CD4-positive, alpha-beta T cell (primary cell): ENCODE data around the gene ANTXR1. TPM values are rescaled to one million over a fixed set of nuclear protein-coding genes. Genes with fewer than 3 reads are reported as not detected.

Experiments used
- ATAC-seq: fragments of 200-7000 bp; cut with Tn5 transposase; one replicate; pipeline ENCODE4 v1.10.0; 2022; ENCODE audit warnings: mild to moderate bottlenecking; ENCODE audit not compliant: poor library complexity
- CTCF ChIA-PET: fragments of 350-600 bp; sonication (Branson Sonifier 250); formaldehyde crosslinking; loops from one replicate; lab custom pipeline; 2021; ENCODE audit warnings: antibody characterized with exemption, inconsistent platforms; lab: Charles Lee
- POLR2A ChIA-PET: fragments of 350-600 bp; sonication (Branson Sonifier 250); formaldehyde crosslinking; loops from one replicate; lab custom pipeline; 2021; ENCODE audit warnings: antibody characterized with exemption, inconsistent platforms; lab: Charles Lee
- DNase-seq, 14 experiments: peaks; one replicate each; pipeline ENCODE4 v3.0.0-alpha.2; 2013 to 2020; ENCODE audit warnings: mixed read lengths in 2 of 14
- H3K27ac ChIP-seq, 2 donors: one replicate each; pipeline versions ENCODE4 v1.5.1 to v1.7.0; 2013; ENCODE audit warnings: low read length in 2 of 2, low read depth in 1 of 2, mild to moderate bottlenecking in 1 of 2
- H3K27me3 ChIP-seq, 2 experiments: 1 replicate in 1 of 2; 2 replicates in 1 of 2; pipeline versions ENCODE4 v1.6.1 to v1.7.0; 2013; ENCODE audit warnings: low read length in 2 of 2, control low read depth in 1 of 2, mild to moderate bottlenecking in 1 of 2, moderate library complexity in 1 of 2; ENCODE audit not compliant: insufficient read depth in 2 of 2, control insufficient read depth in 1 of 2
- H3K36me3 ChIP-seq: one replicate; pipeline ENCODE4 v1.6.1; 2013; ENCODE audit warnings: low read length, control low read depth; ENCODE audit not compliant: insufficient read depth
- H3K4me1 ChIP-seq: one replicate; pipeline ENCODE4 v1.6.1; 2013; ENCODE audit warnings: low read length, control low read depth; ENCODE audit not compliant: insufficient read depth
- H3K4me3 ChIP-seq: one replicate; pipeline ENCODE4 v1.5.1; 2013; ENCODE audit warnings: mild to moderate bottlenecking, low read length, moderate library complexity
- H3K9me3 ChIP-seq, 2 experiments: 1 replicate in 1 of 2; 2 replicates in 1 of 2; pipeline versions ENCODE4 v1.6.1 to v1.7.0; 2013; ENCODE audit warnings: low read length in 2 of 2, mild to moderate bottlenecking in 2 of 2, control low read depth in 1 of 2, moderate library complexity in 1 of 2; ENCODE audit not compliant: control insufficient read depth in 1 of 2, insufficient read depth in 1 of 2
- H3K27ac Mint-ChIP-seq: one replicate; pipeline ENCODE4 v1.8.0; 2020; ENCODE audit warnings: mixed read lengths
- H3K27me3 Mint-ChIP-seq: one replicate; pipeline ENCODE4 v1.8.0; 2021; ENCODE audit warnings: mixed read lengths
- H3K36me3 Mint-ChIP-seq: one replicate; pipeline ENCODE4 v1.8.0; 2021; ENCODE audit warnings: low read depth, mixed read lengths
- H3K4me1 Mint-ChIP-seq: one replicate; pipeline ENCODE4 v1.8.0; 2021; ENCODE audit warnings: low read depth, mixed read lengths
- H3K4me3 Mint-ChIP-seq: one replicate; pipeline ENCODE4 v1.8.0; 2020; ENCODE audit warnings: mild to moderate bottlenecking, mixed read lengths
- H3K9me3 Mint-ChIP-seq: one replicate; pipeline ENCODE4 v1.8.0; 2020; ENCODE audit warnings: mixed read lengths
- CTCF ChIP-seq: fragments of 200-600 bp; IDR thresholded peaks from one replicate; pipeline ENCODE4 v1.8.0; 2022; ENCODE audit warnings: antibody characterized with exemption, mild to moderate bottlenecking
- intact Hi-C, 2 experiments: fragments of 100-400 bp; cut with DNase I in 1 of 2; cut with micrococcal nuclease in 1 of 2; formaldehyde crosslinking; loops; one replicate each; pipeline versions ENCODE4 v1.15.1 to v1.9.0; 2023 to 2025; cut with DNase I, micrococcal nuclease
- total RNA-seq, 174 experiments: library from RNA in 2 of 174; stranded (reverse) in 2 of 174; gene quantifications; one replicate each; pipeline ENCODE4 v1.2.3 and lab custom pipeline; 2021 to 2026

Gene ANTXR1
- total RNA-seq, 2 experiments from 2014 or later, result not detected

GRCh38 chr2:69125816-69126215 lies 112.8 kb downstream of the ANTXR1 start:
- ChIA-PET POLR2A (no interaction called here), CTCF (no interaction called here)
- H3K27me3 Mint-ChIP-seq, result no peaks in the 10 kb centered on the region
- intact Hi-C loops, result no loop called here
- H3K9me3 Mint-ChIP-seq, result no peaks in the 10 kb centered on the region
- ATAC-seq (no peak), DNase-seq (no peak)
- no peaks in the 10 kb centered on the region for H3K36me3 Mint-ChIP-seq
- H3K27ac Mint-ChIP-seq, result no peak overlapping the region
- H3K27me3 ChIP-seq, result peaks cover 0 to 13% of the 10 kb centered on the region in 2 experiments
- H3K9me3 ChIP-seq, result no peaks in the 10 kb centered on the region
- H3K4me3 Mint-ChIP-seq, result no peak overlapping the region
- no peak for TF ChIP-seq CTCF
- H3K4me1 Mint-ChIP-seq, result no peaks in the 10 kb centered on the region
- H3K4me3 ChIP-seq, result no peak overlapping the region
- no peaks in the 10 kb centered on the region for H3K36me3 ChIP-seq
- H3K27ac ChIP-seq, result no peak overlapping the region
- H3K4me1 ChIP-seq, result no peaks in the 10 kb centered on the region

GRCh38 chr2:69126341-69126740 lies 113.4 kb downstream of the ANTXR1 start:
- no peaks in the 10 kb centered on the region for H3K9me3 Mint-ChIP-seq
- H3K36me3 Mint-ChIP-seq, result no peaks in the 10 kb centered on the region
- DNase-seq, result no peak
- POLR2A ChIA-PET, result no interaction called here
- no peak overlapping the region for H3K27ac Mint-ChIP-seq
- intact Hi-C loops, result no loop called here
- Histone ChIP-seq H3K36me3 (no peaks in the 10 kb centered on the region), H3K4me3 (no peak overlapping the region), H3K4me1 (no peaks in the 10 kb centered on the region), H3K9me3 (no peaks in the 10 kb centered on the region), H3K27ac (no peak overlapping the region), H3K27me3 (peaks cover 0 to 13% of the 10 kb centered on the region in 2 experiments)
- no peak for ATAC-seq
- no peak overlapping the region for H3K4me3 Mint-ChIP-seq
- H3K27me3 Mint-ChIP-seq, result no peaks in the 10 kb centered on the region
- no peaks in the 10 kb centered on the region for H3K4me1 Mint-ChIP-seq
- CTCF ChIA-PET, result no interaction called here
- TF ChIP-seq CTCF, result no peak

GRCh38 chr2:69131452-69131851 lies 118.5 kb downstream of the ANTXR1 start:
- Mint-ChIP-seq H3K27me3 (peaks cover 17% of the 10 kb centered on the region), H3K36me3 (no peaks in the 10 kb centered on the region), H3K4me3 (no peak overlapping the region), H3K4me1 (no peaks in the 10 kb centered on the region), H3K27ac (no peak overlapping the region), H3K9me3 (no peaks in the 10 kb centered on the region)
- ChIA-PET CTCF (no interaction called here), POLR2A (interaction anchor here (0.7 kb wide), 1 partner anchor 9 kb away, joined by 3 read pairs; no protein-coding TSS in a partner anchor)
- Histone ChIP-seq H3K27me3 (peaks cover 3 to 5% of the 10 kb centered on the region in 2 experiments), H3K36me3 (no peaks in the 10 kb centered on the region), H3K27ac (no peak overlapping the region), H3K4me3 (no peak overlapping the region), H3K4me1 (no peaks in the 10 kb centered on the region), H3K9me3 (no peaks in the 10 kb centered on the region)
- DNase-seq (no peak), ATAC-seq (no peak)
- intact Hi-C loops, result no loop called here
- TF ChIP-seq CTCF, result no peak
